ENCODE results near the gene EYS.
A peak's percentile ranks its signal among the peaks of the same experiment; 100 is the strongest.

The EYS gene

DNA sequence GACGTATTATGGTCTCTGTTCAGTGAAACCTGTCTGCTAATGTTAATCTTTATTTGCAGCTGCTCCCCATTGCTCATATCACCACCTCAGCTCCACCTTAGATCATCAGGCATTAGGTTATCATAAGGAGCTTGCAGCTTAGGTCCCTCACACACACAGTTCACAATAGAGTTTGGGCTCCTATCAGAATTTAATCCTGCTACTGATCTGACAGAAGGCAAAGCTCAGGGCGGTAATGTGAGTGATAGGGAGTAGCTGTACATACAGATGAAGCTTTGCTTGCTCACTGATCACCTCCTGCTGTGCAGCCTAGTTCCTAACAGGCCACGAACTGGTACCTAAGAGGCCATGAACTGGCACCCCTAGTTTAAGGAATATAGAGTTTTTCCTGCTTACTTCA, 989.7 kb downstream of the EYS start:
- intact Hi-C loops (cut with DNase I), result no loop called here
- no peak for DNase-seq

DNA sequence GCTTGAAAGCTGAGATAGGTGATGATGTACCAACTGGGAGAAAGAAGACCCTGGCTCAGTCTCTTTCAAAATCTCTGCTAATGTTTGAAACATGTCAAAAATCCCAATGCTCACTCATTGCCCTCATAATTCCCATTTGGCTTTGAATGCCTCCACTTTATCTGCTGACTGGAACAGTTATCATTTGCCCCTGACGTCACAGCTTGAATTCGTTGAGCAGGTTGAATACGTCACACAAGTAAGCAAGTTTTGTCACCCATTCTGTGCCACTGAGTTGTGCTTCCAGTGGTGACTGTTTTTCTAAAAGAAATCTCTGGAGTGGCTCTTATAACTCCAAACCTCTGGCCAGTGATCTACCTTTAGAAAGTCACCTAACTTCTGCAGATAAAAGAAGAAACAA, 991.4 kb downstream of the EYS start:
- no peak for DNase-seq
- intact Hi-C loops (cut with DNase I), result no loop called here

DNA sequence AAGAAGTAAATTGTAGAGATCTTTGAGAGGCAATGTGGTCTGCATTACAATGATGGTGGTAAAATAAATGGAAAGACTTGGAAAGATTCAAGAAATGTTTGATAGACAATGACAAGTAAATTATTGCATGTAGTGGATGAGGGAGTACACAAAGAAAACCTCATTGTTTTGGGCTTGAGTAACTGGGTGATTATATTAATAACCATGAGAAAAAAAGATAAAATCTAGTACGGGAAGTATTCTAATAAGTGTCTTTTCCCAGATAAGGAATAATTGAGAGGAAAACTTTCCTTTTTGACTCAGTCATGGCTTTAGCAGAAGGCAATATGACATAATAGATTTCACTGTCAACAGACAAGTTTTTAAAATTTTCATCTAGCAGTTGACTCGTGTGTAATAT, 993.0 kb downstream of the EYS start:
- intact Hi-C loops (cut with DNase I), result no loop called here
- no peak for DNase-seq

DNA sequence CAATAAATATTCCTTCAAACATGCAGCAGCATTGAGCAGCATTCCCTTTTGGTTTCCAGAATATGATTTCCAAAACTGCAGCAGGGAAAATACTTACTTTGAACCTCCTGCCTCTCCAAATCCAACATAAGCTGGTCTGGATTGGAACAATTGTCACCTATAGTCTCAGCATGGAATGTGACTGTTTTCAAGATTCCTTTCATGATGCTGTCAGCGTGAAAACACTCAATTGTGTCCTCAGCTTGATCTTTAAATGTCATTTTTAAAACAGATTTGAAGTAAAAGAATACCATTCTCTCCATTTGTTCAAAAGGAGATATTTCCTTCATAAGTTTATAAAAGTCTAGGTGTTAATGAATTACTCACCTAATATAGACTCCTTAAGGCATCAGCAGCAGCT, 993.9 kb downstream of the EYS start:
- intact Hi-C loops (cut with DNase I), result no loop called here
- no peak for DNase-seq

DNA sequence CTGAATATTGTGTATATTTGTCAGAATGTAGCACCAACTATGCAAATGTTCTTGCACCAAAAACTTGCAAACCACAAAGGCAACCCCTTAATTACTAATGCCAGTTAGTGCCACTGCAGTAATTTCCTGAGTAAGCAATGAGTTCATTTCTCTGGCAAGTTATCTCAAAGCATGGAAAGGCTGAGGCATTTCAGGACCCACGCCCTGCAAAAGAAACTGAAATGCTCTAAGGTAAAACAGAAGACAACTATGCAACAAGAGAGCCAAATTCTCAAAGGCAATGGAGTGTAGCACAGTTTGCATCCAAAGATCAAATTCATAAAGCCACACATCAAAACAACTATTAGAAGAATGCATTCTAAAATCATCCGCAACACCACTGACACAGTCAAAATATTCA, 994.4 kb downstream of the EYS start:
- DNase-seq, result no peak
- intact Hi-C loops (cut with DNase I), result no loop called here

DNA sequence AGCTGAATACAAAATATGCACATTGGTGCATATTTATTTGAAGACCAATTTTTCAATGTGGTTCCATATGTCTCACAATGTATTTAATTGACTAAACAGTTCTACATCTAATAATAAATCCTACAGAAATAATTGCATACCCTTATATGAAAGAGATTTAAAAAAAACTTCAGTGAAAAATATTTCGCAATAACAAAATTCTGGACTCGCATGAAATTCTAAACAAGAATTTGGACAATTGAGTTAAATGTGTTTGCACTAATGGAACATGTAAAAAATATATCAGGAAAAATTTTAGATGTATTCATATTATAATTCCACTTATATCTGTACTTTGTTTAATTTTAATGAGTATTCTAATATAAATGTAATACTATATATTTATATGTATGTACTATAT, 1003.1 kb downstream of the EYS start:
- intact Hi-C loops (cut with DNase I), result no loop called here
- DNase-seq, result no peak

DNA sequence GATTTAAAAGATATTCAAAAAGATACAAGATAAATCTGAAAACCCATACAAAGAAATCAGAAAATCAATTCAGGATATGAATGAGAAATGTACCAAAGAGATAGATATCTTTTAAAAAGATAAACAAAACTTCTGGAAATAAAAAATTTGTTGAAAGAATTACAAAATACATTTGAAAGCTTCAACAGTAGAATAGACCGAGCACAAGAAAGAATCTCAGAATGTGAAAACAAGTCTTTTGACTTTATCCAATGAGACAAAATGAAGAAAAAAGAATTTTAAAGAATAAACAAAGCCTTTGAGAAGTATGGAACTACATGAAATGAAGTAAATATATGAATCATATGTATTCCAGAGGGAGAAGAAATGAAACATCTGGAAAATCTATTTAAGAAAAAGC, 1011.0 kb downstream of the EYS start:
- intact Hi-C loops (cut with DNase I), result no loop called here
- DNase-seq, result no peak

DNA sequence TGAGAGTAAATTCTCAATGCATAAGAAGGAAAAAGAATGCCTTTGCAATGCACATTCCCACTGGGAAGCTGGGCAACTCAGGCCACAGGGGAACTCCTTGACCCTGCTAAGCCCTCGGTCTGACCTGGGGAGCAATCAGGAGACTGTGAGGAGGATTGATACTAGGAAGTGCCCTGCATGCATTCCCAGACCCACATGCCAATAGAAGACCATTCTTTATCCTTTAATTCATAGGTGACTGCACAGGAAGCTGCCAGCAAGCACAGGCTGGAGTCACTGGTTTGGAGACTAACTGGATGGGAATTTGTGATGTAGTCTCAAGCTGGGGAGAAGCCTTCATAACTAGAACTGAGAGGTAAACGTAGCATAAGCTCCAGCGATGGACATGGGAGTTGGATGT, 1012.7 kb downstream of the EYS start:
- intact Hi-C loops (cut with DNase I), result no loop called here
- DNase-seq, result no peak

DNA sequence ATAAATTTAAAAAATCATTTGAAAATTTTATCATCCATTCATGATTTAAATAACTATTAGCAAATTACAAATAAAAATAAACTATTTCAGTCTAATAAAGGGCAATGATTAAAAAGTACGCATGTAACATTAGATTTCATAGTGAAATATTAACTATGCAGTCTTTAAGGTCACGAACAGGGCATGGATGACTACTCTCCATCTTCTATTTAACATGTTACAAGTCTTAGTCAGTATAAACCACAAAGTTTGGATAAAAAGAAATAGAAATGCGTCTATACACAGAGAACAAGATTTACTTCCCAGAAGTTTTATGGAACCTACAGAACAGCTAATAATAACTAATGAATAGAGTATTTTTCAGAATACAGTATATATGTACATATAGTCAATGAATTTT, 1016.0 kb downstream of the EYS start:
- no peak for DNase-seq
- intact Hi-C loops (cut with DNase I), result no loop called here

DNA sequence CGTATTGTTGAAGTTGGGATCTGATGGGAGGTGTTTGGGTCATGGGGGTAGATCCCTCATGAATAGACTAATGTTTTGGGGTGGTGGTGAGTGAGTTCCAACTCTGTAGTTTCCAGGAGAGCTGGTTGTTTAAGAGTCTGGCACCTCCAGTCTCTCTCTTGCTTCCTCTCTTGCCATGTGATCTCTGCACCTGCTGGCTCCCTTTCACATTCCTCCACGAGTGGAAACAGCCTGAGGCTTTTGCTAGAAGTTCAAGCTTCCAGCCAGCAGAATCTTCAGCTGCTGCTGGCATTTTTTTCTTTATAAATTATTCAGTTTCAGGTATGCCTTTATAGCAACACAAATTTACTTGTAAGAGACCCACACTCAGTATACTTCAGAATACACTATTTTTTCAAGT, 1021.6 kb downstream of the EYS start:
- intact Hi-C loops (cut with DNase I), result no loop called here
- no peak for DNase-seq

DNA sequence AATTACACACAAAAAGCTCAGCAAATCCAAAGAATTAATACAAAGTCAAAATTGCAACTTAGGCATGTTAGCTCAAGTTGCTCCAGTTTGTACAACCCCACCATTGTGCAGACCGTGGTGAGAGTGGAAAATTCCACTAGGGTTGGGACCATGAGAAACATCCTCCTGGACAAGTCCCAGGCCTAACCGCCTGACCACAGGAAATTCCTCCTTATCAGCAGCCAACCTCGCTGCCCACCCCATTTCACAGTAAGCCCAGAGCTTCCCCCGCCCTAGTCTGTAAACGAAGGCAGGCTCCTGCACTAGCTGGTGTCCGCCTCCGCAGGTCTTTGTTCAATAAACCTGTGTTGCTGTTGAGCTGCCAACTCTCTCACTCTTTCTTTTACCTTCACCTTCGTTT, 1023.3 kb downstream of the EYS start:
- DNase-seq, result no peak
- intact Hi-C loops (cut with DNase I), result no loop called here

DNA sequence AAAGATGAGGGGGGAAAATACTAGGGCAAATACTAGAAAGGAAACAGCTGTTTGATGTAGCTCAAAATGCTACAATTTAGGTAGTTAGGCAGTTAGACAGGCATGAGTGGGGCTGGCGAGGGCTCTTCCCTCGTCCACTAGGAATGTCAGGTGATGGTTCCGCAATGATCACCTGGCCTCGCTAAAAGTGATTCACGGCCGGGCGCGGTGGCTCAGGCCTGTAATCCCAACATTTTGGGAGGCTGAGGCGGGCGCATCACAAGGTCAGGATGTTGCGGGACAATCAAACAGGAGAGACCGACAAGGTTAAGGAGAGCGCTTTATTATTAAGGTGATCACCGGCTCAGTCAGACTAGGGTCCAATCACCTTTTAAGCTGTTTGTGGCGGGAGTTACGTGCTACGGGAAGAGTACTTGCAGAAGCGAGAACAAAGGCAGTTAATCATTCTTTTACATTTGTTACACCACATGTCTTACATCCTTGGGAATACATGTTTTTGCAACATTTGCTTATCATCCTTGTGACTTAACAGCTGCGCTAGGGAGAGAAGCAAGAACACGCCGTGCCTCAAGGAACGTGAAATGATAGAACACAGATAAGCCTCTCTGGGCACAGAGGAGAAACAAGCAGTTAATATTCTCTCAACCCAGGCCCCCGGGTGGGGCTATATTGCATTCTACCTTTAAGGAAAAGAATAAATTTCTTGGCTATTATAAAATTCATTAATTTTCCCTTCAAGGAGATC, 1025.4 kb downstream of the EYS start:
- no peak for DNase-seq
- intact Hi-C loops (cut with DNase I), result no loop called here

DNA sequence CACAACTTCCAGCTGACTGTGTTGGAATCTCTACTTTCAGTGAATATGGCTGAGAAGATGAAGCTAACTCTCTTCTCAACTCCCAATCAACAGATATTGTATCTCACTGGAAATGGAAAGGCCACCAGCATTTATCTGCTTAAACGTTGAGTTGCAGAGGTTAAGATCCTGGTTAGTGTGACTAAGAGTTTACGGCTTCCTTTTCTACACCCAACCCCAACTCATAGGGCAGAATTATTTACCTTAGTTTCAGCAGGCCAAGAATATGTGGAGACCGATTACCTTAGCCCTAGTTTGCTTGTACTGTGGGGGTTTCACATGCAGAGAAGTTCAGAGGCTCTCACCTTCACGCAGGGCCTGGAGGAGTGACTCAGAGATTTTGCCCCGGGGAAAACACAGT, 1026.6 kb downstream of the EYS start:
- no peak for DNase-seq
- intact Hi-C loops (cut with DNase I), result no loop called here

DNA sequence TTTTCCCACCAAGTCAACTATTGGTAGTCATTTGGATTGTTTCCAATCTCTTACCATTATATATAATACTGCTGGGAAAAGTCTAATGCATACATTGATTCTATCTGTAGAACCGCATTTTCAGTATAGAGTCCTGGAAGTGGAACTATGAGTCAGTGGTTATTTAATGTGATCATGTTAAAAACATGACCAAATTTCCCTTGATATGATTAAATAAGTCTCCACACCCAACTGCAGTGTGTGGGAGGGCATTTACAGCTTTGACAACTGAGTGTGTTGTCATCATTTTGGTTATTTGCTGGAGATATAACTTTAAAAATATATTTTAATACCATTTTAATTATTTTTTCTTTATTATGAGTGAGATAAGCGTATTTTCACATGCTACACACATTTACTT, 1027.6 kb downstream of the EYS start:
- intact Hi-C loops (cut with DNase I), result no loop called here
- no peak for DNase-seq

DNA sequence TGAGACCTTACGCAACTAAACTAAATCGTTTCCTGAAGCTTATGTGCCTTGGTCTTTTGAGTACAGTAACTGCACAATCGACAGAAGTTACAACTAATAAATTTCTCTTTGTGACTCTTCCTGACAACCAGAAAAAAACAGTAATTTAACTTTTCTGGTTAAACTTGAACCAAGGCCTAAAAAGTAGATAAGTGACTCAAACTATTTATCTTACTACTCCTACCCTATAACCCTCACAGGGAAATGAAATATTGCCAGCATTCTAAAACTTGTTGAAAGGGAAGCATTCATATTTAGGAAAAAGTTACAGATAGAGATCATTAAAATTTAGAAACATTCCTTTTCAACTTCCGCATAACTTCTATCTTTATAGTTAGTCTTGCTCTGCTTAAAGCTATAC, 1034.4 kb downstream of the EYS start:
- intact Hi-C loops (cut with DNase I), result no loop called here
- DNase-seq, result no peak

DNA sequence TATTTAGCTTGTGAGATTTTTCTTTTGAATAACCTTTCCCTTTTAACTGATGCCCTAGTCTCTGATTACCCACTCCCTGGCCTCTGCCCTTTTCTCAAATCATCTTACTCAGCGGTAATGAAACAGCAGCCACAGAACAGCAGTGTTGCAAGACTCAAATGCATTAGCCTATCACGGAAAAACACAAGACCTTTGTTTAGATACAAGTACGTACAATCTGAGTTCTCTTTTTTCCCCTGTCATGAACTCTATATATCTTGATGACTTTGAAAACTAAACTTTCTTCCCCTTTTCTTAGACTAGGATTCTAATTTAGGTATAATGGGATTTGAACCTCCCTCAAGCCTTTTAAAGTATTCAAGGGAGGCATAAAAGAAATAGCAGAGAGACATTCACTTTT, 1034.9 kb downstream of the EYS start:
- DNase-seq, result peak in 1 of 42 donors; percentile 6
- intact Hi-C loops (cut with DNase I), result no loop called here

DNA sequence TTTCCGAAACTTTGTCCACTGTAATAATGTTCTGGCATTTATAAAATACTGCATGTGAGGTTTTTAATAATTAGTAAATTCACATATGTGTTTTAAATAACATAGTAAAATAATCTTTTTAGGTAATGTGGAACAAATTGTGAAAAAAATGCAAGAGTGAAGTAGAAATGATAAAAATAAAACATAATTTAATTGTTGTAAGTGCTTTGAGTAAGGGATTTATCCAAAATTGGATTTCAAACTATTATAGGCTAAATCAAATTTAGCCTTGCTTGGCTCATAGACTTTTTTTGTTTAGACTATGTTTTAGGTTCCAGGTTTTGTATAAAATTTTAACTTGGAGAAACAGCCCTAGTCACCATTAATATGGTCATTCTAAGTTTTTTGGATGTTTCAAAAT, 1041.9 kb downstream of the EYS start:
- intact Hi-C loops (cut with DNase I), result no loop called here
- no peak for DNase-seq

DNA sequence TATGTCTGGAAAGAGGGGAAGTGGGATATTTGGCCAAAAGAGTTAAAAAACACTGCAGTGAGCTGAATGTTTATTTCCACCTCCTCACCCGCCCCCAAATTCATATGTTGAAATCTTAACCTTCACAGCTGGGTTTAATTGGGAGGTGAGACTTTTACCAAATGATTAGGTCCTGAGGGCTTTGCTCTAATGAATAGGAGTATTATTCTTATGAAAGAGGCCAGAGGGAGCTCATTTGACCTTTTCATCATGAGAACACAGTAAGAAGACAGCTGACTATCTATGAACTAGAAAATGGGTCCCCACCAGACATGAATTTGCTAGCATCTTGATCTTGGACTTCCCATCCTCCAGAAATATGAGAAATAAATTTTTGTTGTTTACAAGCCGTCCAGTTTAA, 1042.5 kb downstream of the EYS start:
- no peak for DNase-seq
- intact Hi-C loops (cut with DNase I), result no loop called here

DNA sequence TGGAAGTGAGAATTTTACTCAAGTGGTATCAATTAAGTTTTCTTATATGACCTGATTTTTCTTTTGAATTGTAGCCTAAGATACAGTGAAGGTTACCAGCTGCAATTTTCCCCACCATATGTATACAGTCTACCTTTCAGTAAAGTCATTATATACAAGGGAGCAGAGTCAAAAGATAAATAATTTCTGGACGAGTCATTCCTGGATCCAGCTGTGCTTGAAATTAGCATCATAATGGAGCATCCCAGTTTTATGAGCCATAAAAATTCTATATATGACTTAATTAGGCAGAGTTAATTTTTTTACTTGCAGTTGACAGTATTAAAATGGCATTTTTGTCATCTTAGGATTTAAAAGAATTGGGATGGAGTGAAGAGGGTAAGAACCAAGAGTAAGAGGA, 1063.0 kb downstream of the EYS start:
- DNase-seq, result no peak
- intact Hi-C loops (cut with DNase I), result no loop called here

DNA sequence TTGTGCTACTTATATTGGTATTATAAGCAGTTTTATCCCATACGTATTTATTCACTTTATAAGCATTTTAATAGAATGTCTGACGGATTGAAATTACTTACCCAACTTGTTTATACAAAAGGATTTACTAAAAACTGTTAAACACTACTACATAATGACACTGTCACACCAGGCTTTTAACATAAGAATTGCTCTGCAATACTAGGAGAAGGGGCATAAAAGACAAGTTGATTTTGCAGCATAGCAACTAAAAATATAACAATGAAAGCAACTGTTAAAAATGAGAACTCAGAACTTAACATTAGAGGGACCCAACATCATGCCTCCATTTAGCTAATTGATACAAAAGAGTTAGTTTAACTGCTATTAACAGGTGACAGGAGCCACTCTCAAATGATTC, 1076.1 kb downstream of the EYS start:
- intact Hi-C loops (cut with DNase I), result no loop called here
- no peak for DNase-seq

DNA sequence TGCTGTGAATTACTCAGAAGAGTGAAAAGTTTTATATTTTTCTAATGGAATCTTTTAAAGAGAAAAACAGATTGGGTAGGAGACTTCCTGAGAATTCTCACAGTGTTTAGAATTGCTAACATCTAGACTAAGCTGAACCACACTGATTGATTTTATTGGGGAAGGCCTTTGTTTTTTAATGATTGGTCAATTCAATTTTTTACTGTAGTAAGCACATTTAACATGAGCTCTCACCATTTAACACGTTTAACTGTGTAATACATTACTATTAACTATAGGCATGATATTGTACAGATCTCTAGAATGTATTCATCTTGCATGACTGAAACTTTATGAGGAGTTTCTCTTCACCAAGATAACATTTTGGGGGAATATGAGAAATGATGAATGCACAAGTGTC, 1084.1 kb downstream of the EYS start:
- DNase-seq, result no peak
- intact Hi-C loops (cut with DNase I), result no loop called here

DNA sequence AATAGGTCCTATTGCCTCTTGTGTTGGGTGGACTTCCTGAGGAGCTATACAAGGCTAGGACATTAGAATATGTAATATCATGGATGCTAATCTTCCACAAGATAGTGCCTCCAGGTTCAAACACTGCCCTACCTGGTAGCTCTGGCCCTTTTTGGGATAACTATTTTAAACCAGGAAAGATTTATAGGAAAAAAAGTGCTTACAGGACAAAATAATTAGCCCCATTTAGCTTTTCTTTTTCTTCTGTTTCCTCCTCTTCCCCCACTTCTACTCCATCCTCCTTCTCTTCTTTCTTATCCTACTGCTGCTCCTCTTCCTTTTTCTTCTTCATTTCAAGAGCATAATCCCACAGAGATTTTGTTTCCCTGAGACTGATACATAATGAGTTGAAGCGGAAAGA, 1104.0 kb downstream of the EYS start:
- DNase-seq, result no peak
- intact Hi-C loops (cut with DNase I), result no loop called here

All from head of caudate nucleus (tissue), 42 donors.